Left ventricle myocardium inferior (tissue), 1 donor: ENCODE results near the gene ERMP1. TPM values are rescaled to one million over a fixed set of nuclear protein-coding genes. Genes with fewer than 3 reads are reported as not detected.

ENCODE experiments used
- DNase-seq: peaks from one replicate; pipeline ENCODE4 v3.0.0-alpha.2; 2020
- H3K27ac ChIP-seq: fragments of 200-600 bp; replicated peaks from 2 replicates; pipeline ENCODE4 v1.8.0; 2021
- H3K27me3 ChIP-seq: fragments of 200-600 bp; 2 replicates; pipeline ENCODE4 v1.8.0; 2021; ENCODE audit warnings: low read depth
- H3K36me3 ChIP-seq: fragments of 200-600 bp; 2 replicates; pipeline ENCODE4 v1.8.0; 2021
- H3K4me1 ChIP-seq: fragments of 200-600 bp; 2 replicates; pipeline ENCODE4 v1.8.0; 2021
- H3K4me3 ChIP-seq: fragments of 200-600 bp; 2 replicates; pipeline ENCODE4 v1.8.0; 2021; ENCODE audit warnings: mild to moderate bottlenecking, moderate library complexity
- H3K9me3 ChIP-seq: fragments of 200-600 bp; replicated peaks from 2 replicates; pipeline ENCODE4 v1.8.0; 2021
- CTCF ChIP-seq: fragments of 200-600 bp; IDR thresholded peaks from 2 replicates; pipeline ENCODE4 v1.8.0; 2021; ENCODE audit warnings: antibody characterized with exemption, mild to moderate bottlenecking, borderline replicate concordance
- intact Hi-C: fragments of 100-400 bp; cut with micrococcal nuclease; formaldehyde crosslinking; loops from one replicate; pipeline ENCODE4 v1.11.0; 2022
- total RNA-seq: library from RNA; stranded (reverse); fragmentation: NEBNext Ultra II Directional; extraction: Animal tissue kit (Norgen Biotek cat#: 25700); gene quantifications from one replicate; pipeline ENCODE4 v1.2.1, GENCODE V29; 2021
- donor health status: DM: no; HTN: yes; CAD: no; lungs with severe emphysema.

Gene ERMP1
- total RNA-seq, 1 donor from 2014 or later, result 23.9 TPM

- no peak for DNase-seq
- peaks cover 35% of the 10 kb centered on the region for H3K36me3 ChIP-seq
- H3K27me3 ChIP-seq, result no peaks in the 10 kb centered on the region
- no peaks in the 10 kb centered on the region for H3K4me1 ChIP-seq
- intact Hi-C loops, result no loop called here
- no peaks in the 10 kb centered on the region for H3K9me3 ChIP-seq
- H3K4me3 ChIP-seq, result no peak overlapping the region
- TF ChIP-seq CTCF, result no peak
- H3K27ac ChIP-seq, result no peak overlapping the region
These were observed 13.7 kb downstream of the ERMP1 start for GRCh38 chr9:5819174-5819573.

GRCh38 chr9:5818424-5819142 lies 14.3 kb downstream of the ERMP1 start:
- no peak for TF ChIP-seq CTCF
- DNase-seq, result no peak
- Histone ChIP-seq H3K4me1 (no peaks in the 10 kb centered on the region), H3K36me3 (peaks cover 35% of the 10 kb centered on the region), H3K9me3 (no peaks in the 10 kb centered on the region), H3K27ac (no peak overlapping the region), H3K4me3 (no peak overlapping the region), H3K27me3 (no peaks in the 10 kb centered on the region)
- intact Hi-C loops, result no loop called here

- H3K27me3 ChIP-seq, result no peaks in the 10 kb centered on the region
- H3K4me3 ChIP-seq, result no peak overlapping the region
- no peak overlapping the region for H3K27ac ChIP-seq
- H3K9me3 ChIP-seq, result no peaks in the 10 kb centered on the region
- TF ChIP-seq CTCF, result no peak
- intact Hi-C loops, result no loop called here
- DNase-seq, result no peak
- no peaks in the 10 kb centered on the region for H3K4me1 ChIP-seq
- H3K36me3 ChIP-seq, result peaks cover 29% of the 10 kb centered on the region
These were observed 15.1 kb downstream of the ERMP1 start for GRCh38 chr9:5817862-5818261.

GRCh38 chr9:5815461-5815860 lies 17.5 kb downstream of the ERMP1 start:
- Histone ChIP-seq H3K27ac (no peak overlapping the region), H3K36me3 (peaks cover 38% of the 10 kb centered on the region), H3K4me3 (no peak overlapping the region), H3K4me1 (no peaks in the 10 kb centered on the region), H3K27me3 (no peaks in the 10 kb centered on the region), H3K9me3 (no peaks in the 10 kb centered on the region)
- intact Hi-C loops, result no loop called here
- TF ChIP-seq CTCF, result no peak
- DNase-seq, result no peak

GRCh38 chr9:5813824-5814223 lies 19.1 kb downstream of the ERMP1 start:
- no peak for DNase-seq
- intact Hi-C loops, result no loop called here
- H3K9me3 ChIP-seq, result no peaks in the 10 kb centered on the region
- no peak overlapping the region for H3K4me3 ChIP-seq
- H3K27me3 ChIP-seq, result no peaks in the 10 kb centered on the region
- H3K36me3 ChIP-seq, result peaks cover 51% of the 10 kb centered on the region
- no peak for TF ChIP-seq CTCF
- H3K4me1 ChIP-seq, result no peaks in the 10 kb centered on the region
- no peak overlapping the region for H3K27ac ChIP-seq
